GM19025 (cell line): ENCODE data around the gene MLIP.
A peak's percentile ranks its signal among the peaks of the same experiment; 100 is the strongest.

Experiments
- ATAC-seq: cut with Tn5 transposase; IDR thresholded peaks from one replicate; pipeline ENCODE4 v1.9.1; 2021; ENCODE audit warnings: mild to moderate bottlenecking, low read depth, moderate library complexity; ENCODE audit not compliant: unreplicated experiment

Gene MLIP

GRCh38 chr6:54267798-54268197 lies 156.6 kb downstream of the MLIP start:
- no peak for ATAC-seq

GRCh38 chr6:54273214-54273820 lies 162.1 kb downstream of the MLIP start:
- no peak for ATAC-seq

- ATAC-seq = no peak
Observed at GRCh38 chr6:54274383-54274782, 163.1 kb downstream of the MLIP start.

- no peak for ATAC-seq
Observed at GRCh38 chr6:54282186-54282585, 170.9 kb downstream of the MLIP start.

GRCh38 chr6:54284161-54284860 lies 173.1 kb downstream of the MLIP start:
- ATAC-seq = no peak

GRCh38 chr6:54285595-54285994 lies 174.4 kb downstream of the MLIP start:
- no peak for ATAC-seq

- no peak for ATAC-seq
Observed at GRCh38 chr6:54286141-54286540, 174.9 kb downstream of the MLIP start.

- ATAC-seq = no peak
Observed at GRCh38 chr6:54288474-54288873, 177.2 kb downstream of the MLIP start.

- no peak for ATAC-seq
Observed at GRCh38 chr6:54289426-54289825, 178.2 kb downstream of the MLIP start.

GRCh38 chr6:54291146-54291545 lies 179.9 kb downstream of the MLIP start:
- peak; percentile 57 for ATAC-seq

- peak; percentile 92 for ATAC-seq
Observed at GRCh38 chr6:54291738-54292137, 180.5 kb downstream of the MLIP start.

- no peak for ATAC-seq
Observed at GRCh38 chr6:54294965-54295532, 183.8 kb downstream of the MLIP start.

GRCh38 chr6:54299542-54300269 lies 188.5 kb downstream of the MLIP start:
- ATAC-seq = no peak

GRCh38 chr6:54301770-54302169 lies 190.5 kb downstream of the MLIP start:
- ATAC-seq = no peak

GRCh38 chr6:54307439-54307910 lies 196.2 kb downstream of the MLIP start:
- peak; percentile 66 for ATAC-seq

GRCh38 chr6:54308289-54308985 lies 197.2 kb downstream of the MLIP start, which contains the start of gene TINAG:
TINAG (plus strand) TSS chr6:54308441; CDS start chr6:54308551, 110 bp downstream.
- ATAC-seq = peak; percentile 28

GRCh38 chr6:54308986-54309315 lies 197.7 kb downstream of the MLIP start:
- no peak for ATAC-seq

- ATAC-seq = no peak
Observed at GRCh38 chr6:54310377-54311152, 199.3 kb downstream of the MLIP start.

- no peak for ATAC-seq
Observed at GRCh38 chr6:54315656-54316055, 204.4 kb downstream of the MLIP start.
